NB4 (cell line): ENCODE data around the gene GLCE.

ENCODE experiments used
- POLR2A ChIP-seq: IDR thresholded peaks from 2 replicates; pipeline ENCODE4 v1.6.1; 2011; ENCODE audit warnings: mild to moderate bottlenecking; ENCODE audit not compliant: insufficient read length; ENCODE audit errors: extremely low read depth
- TF ChIP-seq, protein P1 (sequence below): IDR thresholded peaks from one replicate; pipeline ENCODE4 v1.5.1; 2012; ENCODE audit warnings: low read depth, low read length
- TF ChIP-seq, protein P2 (sequence below): IDR thresholded peaks from 2 replicates; pipeline ENCODE4 v1.6.1; 2011; ENCODE audit warnings: low read depth, low read length

DNA sequence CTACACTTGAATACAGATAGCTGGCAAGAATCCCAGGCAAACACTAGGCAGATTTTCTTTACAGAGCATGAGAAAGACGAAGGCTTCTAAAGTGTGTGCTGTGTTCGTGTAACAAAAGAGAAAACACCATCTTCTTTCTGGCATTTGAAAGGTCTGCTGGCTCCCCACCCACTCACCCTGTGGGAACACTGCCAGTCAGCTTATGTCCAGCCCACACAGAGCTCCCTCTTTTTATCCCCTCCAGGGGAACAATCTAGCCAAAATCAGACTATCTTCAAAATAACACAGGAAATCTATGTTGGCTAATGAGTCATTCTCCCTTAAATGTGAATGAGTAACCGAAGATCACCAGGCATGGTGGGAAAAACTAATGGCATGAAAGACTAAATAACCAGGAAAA lies 92.7 kb downstream of the GLCE start:
- no peak for TF ChIP-seq POLR2A
- TF ChIP-seq, protein P1, sequence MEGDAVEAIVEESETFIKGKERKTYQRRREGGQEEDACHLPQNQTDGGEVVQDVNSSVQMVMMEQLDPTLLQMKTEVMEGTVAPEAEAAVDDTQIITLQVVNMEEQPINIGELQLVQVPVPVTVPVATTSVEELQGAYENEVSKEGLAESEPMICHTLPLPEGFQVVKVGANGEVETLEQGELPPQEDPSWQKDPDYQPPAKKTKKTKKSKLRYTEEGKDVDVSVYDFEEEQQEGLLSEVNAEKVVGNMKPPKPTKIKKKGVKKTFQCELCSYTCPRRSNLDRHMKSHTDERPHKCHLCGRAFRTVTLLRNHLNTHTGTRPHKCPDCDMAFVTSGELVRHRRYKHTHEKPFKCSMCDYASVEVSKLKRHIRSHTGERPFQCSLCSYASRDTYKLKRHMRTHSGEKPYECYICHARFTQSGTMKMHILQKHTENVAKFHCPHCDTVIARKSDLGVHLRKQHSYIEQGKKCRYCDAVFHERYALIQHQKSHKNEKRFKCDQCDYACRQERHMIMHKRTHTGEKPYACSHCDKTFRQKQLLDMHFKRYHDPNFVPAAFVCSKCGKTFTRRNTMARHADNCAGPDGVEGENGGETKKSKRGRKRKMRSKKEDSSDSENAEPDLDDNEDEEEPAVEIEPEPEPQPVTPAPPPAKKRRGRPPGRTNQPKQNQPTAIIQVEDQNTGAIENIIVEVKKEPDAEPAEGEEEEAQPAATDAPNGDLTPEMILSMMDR = no peak
- TF ChIP-seq, protein P2, sequence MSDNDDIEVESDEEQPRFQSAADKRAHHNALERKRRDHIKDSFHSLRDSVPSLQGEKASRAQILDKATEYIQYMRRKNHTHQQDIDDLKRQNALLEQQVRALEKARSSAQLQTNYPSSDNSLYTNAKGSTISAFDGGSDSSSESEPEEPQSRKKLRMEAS = no peak
